Stimulated activated CD4-positive, alpha-beta T cell treated with anti-CD3 and anti-CD28 coated beads, Interleukin-2, amount 100 ng/mL, for 4 hours (primary cell): ENCODE data around the gene NDUFAF5.
A peak's percentile ranks its signal among the peaks of the same experiment; 100 is the strongest.
"Not testable (repeated sequence)": the region's sequence is repeated elsewhere in the genome, so short reads cannot be mapped to it uniquely, and the experiment has no call there.

Experiments
- DNase-seq: peaks from one replicate; pipeline ENCODE4 v3.0.0-alpha.2; 2020; ENCODE audit warnings: low read depth

The NDUFAF5 gene, protein sequence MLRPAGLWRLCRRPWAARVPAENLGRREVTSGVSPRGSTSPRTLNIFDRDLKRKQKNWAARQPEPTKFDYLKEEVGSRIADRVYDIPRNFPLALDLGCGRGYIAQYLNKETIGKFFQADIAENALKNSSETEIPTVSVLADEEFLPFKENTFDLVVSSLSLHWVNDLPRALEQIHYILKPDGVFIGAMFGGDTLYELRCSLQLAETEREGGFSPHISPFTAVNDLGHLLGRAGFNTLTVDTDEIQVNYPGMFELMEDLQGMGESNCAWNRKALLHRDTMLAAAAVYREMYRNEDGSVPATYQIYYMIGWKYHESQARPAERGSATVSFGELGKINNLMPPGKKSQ

DNA sequence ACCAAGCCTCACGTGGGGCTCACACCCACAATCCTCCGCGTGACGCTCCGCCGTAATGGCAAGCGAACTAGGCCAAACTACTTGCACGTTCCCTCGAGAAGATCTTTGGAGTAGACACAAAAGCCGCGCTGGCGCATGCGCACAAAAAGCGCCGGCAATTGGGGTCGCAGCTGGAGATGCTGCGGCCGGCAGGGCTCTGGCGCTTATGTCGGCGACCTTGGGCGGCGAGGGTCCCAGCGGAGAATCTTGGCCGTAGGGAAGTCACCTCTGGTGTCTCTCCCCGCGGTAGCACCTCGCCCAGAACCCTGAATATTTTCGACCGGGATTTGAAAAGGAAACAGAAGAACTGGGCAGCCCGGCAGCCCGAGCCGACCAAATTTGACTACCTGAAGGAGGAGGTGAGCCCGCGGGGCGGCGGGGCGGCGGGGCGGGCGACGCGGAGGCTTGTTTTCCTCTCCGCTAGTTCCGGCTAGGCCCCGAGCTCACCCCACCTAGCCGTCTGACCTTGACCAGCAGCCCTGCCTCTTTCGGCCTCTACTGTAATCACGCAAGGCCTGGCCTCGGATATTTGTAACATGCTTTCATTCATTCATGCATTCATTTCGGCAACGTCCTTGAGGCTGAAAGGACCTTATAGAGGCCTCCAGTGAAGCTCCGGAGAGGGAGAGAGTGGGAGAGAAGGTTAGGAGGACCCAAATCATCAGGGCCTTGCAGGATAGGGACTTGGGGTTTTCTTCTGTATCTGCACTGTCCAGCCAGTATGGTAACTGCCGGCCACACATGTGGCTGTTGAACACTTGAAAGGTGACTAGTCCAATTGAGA lies at the start of gene NDUFAF5, which contains the start of gene ESF1:
TSS of gene NDUFAF5 (plus strand) at position 136 of the 823 bp plus-strand sequence. CDS start at position 177, 41 bp downstream.
TSS of gene ESF1 (minus strand) at position 27 of the 823 bp plus-strand sequence. CDS start 1,779 bp downstream, outside the sequence.
- peak; percentile 90 for DNase-seq

DNA sequence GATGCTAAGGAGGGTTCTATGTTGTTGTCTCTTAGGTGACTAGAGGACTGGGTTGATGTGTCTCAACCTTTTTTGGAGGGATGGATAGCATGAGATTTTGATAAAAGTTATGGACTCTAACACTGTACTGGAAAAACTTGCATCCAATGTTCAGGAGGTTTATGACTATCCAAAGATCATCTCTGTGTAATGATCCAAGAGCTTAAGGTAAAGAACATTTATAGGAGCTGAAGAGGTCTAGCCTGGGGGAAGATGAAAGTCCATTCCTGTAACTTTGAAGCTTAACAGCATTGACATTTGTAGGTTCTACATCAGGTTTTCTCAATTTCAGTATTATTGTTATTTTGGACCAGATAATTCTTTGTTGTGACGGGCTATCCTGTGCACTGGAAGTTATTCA lies 49.0 kb upstream of the NDUFAF5 start:
- no peak for DNase-seq

DNA sequence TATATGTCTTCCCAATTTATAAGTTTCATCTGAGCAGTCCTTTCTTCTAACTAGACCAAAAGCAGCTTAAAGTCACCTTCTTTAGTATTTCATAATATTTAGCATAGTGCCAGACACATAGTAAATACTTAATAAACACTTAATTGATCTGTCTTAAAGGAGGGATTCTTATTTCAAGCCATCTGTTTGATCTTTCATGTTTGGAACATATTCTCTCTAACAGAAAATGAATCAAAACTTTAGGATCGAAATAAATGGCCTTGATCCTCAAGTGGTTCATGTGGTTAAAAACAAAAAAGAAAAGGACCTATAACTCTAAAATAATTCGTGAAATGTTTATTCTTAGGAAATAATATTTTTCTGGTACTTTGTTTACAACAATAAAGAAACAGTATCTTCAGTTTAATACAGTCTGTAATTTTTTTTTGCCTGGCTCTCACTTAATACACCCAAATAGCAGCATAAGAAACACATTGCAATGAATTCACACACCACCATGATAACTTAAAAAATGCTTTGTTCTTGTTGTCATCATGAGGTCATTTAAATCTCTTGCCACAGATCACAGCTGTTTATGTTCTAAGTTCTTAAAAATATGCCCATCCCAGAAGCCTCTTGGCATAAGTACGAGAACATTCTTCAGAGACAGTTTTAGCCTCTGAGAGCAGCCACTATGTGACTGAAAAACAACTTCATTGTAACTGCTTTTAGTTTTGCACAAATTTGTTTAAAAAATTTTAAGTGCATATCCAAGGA lies 48.2 kb upstream of the NDUFAF5 start:
- no peak for DNase-seq

DNA sequence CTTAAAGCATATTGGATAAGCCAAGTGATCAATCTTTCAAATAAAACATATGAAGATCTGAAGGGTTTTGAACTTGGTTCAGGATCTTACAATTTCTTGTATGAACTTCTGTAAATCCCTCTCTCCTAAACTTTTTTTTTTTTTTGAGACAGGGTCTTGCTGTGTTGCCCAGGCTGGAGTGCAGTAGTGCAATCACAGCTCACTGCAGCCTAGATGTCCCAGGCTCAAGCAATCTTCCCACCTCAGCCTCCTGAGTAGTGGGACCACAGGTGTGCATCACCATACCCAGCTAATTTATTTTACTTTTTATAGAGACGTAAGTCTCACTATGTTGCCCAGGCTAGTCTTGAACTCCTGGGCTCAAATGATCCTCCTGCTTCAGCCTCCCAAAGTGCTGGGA lies 46.6 kb upstream of the NDUFAF5 start:
- not testable (repeated sequence) for DNase-seq

DNA sequence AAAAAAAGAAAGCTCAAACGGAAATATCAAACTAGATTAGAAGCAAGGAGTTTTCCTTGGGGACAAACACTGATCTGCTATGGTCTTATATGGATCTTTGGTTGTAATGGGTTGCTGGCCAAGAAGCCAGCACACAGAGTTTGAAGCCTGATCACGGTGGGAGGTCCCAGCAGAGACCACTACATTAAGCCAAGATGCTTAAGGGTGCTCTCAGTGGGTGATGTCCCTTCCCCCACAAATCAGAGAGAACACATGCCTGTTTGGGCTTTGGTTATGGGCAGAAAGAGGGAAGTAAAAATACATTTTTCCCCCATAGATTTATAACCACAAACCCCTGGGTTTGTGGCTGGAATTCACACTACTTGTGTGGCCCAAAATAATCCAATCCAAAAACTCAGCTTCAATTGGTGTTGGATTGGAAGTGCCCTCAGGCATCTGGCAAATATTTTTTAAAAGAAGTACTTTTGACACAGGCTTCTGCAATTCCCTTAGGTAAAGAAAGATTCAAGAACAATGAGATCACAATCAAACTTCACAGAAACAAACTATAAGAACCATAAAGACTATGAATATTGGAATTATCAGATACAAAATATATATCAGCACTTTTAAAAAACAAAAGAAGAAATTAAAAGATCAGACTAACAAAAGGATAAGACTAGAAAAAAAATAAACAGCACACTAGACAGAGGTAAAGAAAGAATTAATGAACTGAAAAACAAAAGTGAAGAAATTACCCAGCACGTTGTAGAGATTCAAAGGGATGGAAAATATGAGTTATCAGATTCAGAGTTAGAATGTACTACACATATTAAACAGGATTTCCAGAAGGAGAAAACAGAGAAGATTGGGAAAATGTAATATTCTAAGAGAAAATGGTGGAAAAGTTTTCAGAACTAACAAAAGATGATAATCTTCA lies 44.8 kb upstream of the NDUFAF5 start:
- no peak for DNase-seq

DNA sequence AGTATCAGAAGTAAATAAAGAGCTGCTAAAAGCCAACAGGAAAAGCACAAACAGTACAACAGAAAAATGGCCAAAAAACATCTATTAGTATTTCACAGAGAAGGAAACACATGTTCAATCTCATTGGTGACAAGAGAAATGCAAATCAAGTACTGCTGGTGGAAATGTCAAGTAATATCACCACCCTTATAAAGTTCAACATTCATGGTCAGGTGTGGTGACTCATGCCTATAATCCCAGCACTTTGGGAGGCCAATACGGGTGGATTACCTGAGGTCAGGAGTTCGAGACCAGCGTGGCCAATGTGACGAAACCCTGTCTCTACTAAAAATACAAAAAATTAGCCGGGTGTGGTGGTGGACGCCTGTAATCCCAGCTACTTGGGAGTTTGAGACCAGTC lies 42.9 kb upstream of the NDUFAF5 start:
- DNase-seq: no peak

DNA sequence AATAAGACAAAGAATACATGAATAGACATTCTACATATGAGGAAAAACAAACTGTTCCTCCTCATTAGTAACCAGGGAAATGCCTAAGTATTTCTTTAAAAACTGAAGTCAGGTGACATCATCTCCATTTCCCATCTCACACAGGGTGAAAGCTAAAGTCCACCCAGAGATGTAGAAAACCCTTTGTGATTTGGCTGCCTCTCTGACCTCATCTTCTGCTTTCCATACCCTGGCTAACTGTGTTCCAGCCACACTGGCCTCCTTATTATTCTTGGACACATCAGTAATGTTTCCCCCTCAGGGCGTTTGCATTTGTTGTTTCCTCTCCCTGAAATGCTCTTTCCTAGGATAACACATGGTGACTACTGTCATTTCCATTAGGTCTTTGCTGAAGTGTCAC lies 40.5 kb upstream of the NDUFAF5 start:
- no peak for DNase-seq

DNA sequence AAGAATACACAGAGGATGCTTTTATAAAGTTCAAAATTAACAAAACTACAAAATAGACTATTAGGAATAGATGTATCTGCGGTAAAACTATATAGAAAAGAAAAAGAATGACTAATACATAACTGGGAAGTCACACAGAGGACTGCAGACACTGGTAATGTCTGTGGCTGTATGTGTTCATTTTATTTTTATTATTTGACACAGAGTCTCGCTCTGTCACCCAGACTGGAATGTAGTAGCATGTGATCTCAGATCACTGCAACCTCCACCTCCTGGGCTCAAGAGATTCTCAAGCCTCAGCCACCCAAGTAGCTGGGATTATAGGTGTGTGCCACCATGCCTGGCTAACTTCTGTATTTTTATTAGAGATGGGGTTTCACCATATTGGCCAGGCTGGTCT lies 39.0 kb upstream of the NDUFAF5 start:
- no peak for DNase-seq

DNA sequence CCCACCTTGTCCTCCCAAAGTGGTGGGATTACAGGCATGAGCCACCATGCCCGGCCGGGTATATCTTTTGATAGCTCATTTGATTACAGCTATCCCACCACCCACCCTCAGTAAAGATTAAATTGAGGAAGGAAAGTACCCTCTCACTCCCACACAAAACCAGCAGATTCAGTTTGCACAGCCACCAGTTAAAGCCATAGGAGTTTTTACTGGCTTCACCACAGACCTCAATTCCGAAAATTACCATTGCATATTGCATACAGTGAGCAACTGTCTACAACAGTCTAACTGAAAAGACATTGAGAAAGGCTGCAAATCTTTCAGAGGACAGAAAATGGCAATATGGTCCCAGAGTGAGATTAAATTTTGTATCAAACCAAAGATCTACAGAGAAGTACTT lies 35.0 kb upstream of the NDUFAF5 start:
- DNase-seq: no peak

DNA sequence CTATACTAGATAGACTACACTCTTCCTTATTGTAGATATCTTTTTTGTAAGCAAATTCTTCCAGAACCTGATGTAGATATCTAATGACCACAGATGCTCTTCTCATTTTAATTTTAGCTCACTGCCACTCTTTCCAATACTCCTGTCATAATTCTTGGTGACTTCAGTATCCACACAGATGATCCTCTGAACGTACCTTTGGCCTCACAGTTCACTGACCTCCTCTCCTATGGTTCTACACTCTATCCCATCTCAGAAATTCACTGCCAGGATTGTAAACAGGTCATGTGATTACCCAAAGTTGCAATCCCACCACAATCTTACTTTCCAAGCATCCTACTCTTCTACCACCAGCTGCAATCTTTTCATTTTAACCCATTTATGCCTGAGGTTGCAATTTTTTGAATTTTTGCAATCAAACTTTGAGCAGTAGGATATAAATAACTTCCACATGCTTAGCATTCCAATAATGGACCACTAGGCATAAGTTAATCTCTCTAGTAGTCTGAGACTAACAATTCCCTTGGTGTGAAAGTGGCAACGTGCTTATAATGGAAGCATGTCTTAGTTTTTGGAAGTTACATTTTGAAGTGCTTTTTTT lies 31.3 kb upstream of the NDUFAF5 start:
- DNase-seq: no peak

DNA sequence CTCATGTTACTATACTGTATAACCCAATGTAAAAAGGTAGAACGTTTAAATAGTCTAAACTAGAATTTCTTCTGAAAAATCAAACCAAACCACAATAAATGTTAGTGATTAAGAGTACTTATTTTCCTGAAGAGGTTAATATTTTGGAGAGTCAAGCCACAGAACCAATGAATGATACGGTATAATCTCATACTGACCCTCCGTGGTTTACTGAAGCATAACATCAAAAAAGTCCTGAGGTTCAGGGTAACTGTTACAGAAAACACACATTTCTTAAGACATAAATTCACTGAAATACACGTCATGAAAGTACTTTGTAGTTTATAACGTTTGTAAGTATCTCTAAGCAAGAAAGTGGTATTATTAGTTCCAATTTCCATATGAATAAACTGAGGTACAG lies 29.0 kb upstream of the NDUFAF5 start:
- DNase-seq: no peak

DNA sequence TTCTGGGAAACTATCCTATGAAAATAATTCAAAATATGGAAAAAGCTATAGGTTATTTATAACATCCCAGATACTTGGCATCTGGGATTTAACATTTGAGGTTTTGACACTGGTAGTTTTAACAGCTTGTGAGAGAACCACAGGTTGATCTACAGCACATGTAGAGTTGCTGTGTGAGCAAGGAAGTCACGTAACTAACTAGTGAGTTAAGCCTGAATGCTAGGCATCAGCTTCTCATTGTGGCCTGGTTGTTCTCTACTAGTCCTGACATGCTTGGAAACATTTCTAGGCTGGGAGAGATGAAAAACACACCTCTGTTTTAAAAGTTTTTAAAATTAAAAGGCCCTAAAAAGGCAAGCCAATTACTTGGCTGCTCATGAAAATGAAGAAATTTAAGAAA lies 28.3 kb upstream of the NDUFAF5 start:
- DNase-seq: no peak

DNA sequence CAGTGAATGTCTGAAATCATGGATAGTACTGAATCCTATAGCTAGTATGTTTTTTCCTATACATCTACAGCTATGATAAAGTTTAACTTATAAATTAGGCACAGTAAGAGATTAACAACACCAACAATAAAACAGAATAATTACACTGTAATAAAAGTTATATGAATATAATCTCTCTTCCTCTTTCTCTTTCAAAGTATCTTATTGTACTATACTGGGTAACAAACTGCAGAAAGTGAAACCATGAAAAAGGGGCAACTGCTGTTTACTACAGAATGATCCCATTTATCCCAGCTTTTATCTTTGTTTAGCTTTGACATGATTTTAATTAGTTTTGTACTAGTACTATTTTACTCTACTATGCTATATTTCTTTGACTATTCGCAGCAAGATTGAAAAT lies 25.9 kb upstream of the NDUFAF5 start:
- DNase-seq: no peak

DNA sequence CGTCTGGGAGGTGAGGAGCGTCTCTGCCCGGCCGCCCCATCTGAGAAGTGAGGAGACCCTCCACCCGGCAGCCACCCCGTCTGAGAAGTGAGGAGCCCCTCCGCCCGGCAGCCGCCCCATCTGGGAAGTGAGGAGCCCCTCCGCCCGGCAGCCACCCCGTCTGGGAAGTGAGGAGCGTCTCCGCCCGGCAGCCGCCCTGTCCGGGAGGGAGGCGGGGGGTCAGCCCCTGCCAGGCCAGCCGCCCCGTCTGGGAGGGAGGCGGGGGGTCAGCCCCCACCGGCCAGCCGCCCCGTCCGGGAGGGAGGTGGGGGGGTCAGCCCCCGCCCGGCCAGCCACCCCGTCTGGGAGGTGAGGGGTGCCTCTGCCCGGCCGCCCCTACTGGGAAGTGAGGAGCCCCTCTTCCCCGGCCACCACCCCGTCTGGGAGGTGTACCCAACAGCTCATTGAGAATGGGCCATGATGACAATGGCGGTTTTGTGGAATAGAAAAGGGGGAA lies 24.3 kb upstream of the NDUFAF5 start:
- DNase-seq: not testable (repeated sequence)

DNA sequence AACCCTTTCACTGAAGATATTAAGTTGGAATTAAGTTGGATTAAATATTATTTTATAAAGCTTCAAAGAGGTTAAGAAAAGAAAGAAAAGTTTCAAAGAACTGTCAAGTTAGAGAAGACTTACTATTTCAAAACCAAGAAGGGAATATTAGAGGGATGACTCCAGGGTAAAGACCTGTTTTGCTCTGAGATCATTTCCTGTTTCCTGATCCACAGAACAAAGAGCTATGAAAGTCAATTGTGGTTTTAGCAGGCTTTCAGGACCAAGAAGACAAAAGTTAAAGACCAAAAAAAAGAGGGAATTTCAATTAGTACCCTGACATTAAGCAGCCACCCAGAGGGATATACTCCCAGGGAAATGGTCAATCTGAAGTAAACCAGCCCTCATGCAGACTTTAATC lies 19.5 kb upstream of the NDUFAF5 start:
- DNase-seq: no peak

DNA sequence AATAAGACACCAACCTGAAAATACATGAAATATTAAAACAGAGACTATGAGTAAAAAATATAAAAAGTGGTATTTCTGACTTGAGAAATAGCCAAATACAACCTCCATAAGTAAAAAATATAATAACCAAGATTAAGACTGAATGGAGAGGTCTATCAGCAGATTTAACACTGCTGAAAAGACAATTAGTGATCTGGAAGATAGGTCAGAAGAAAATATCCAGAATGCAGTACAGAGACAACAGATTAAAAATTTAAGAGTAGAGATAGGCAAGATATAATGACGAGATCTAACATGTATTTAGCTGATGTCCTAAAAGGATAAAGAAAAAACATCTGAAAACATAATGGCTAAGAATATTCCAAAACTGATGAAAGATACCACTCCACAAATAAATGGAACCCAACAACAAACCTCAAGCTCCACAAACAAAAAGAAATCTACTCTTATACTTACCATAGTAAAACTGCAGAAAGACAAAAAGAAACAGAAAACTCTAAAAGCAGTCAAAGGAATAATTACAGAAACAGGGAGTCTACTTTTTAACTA lies 18.9 kb upstream of the NDUFAF5 start:
- DNase-seq: no peak

DNA sequence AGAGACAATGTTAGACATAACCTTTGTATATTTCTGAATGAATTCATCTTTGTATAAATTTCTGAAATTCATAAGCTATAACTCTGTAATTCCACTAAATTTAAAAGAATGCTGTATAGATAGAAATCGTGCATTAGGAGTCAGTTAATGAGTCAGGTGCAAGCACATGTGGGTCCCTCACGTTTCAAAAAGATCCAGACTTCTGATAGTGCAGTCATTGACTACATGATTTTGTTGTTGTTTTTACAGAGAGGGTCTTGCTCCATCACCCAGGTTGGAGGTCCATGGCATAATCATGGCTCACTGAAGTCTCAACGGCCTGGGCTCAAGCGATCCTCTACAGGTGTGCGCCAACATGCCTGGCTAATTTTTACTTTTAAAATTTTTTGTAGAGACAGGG lies 14.7 kb upstream of the NDUFAF5 start:
- no peak for DNase-seq

DNA sequence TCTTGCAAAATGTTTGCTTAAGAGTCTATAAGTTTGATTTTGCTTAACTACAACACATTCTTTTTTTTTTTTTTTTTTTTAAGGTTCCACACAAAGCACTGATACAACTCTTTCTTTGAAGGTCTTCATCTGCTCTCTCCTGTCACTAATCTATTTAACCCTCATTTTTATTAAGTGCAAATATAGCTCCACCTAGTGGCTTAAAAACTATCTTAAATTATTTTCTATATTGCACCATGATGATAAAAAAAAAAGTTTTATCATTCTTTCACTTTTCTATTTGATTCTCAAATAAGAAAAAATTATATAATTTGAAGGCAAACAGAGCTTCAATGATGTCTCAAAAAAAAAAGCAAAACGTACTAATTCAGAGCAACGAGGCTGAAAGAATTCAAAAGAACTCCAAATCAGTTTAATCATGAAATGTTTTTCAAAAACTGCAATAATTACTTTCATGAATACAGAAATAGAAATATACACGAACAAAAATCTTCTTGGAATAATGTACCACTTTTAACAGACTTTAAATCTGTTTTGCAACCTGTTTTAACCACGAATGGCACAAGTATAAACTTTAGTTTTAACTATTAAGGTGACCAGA lies 12.9 kb upstream of the NDUFAF5 start:
- no peak for DNase-seq

DNA sequence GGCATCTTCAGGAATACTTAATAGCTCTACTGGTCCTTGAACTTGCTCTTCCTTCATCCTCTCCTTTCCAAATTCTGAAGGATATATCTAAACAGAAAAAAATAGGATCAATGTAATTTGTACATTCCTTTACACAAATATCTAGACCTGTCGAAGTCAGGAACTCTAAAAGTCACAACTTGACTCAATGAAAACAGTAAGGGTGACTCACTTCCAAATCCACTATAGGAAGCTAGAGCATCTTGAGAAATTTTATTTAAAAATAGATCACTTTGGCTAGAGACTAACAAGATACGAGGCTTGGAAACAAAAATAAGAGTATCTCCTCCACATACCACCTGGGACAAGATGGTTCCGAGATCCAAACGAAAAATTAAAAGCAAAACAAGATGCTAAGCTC lies 12.3 kb upstream of the NDUFAF5 start:
- no peak for DNase-seq

DNA sequence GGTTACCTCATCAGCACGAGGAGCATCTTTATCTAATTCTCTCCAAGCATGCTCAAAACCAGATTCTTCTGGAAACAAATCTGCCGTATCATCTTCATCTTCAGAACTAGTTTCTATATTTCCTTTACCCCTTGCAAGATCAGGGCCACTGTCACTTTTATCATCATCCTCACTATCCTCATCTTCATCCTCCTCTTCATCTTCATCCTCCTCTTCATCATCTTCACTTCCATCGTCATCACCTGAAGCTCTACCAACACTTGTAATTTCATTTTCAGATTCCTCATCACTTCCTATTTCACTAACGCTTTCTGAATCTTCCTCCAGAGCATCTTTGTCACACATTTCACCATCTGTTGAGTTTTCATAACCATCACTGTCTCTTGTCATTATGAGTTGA lies 9.0 kb upstream of the NDUFAF5 start:
- DNase-seq: no peak
